LNCAP (cell line): Measurements from ENCODE around the gene FCHSD1.
A peak's percentile ranks its signal among the peaks of the same experiment; 100 is the strongest.

Experiments used
- CTCF ChIP-seq: fragments of 450-650 bp; IDR thresholded peaks from 2 replicates; pipeline ENCODE4 v1.5.1; 2017; ENCODE audit warnings: mild to moderate bottlenecking

The FCHSD1 gene

GRCh38 chr5:141691867-141692532, 40.8 kb upstream of the FCHSD1 start:
- peak; percentile 90 for TF ChIP-seq CTCF

GRCh38 chr5:141691286-141691866, 40.2 kb upstream of the FCHSD1 start:
- TF ChIP-seq CTCF = no peak

- no peak for TF ChIP-seq CTCF
Observed at GRCh38 chr5:141686648-141687416, 35.6 kb upstream of the FCHSD1 start.

- no peak for TF ChIP-seq CTCF
Observed at GRCh38 chr5:141685591-141685990, 34.4 kb upstream of the FCHSD1 start.

- no peak for TF ChIP-seq CTCF
Observed at GRCh38 chr5:141683596-141684141, 32.5 kb upstream of the FCHSD1 start.

GRCh38 chr5:141681695-141682641, 30.8 kb upstream of the FCHSD1 start, which contains the start of gene ARAP3:
ARAP3 (minus strand) TSS chr5:141682230; CDS start chr5:141680486, 1,744 bp downstream.
- no peak for TF ChIP-seq CTCF

- no peak for TF ChIP-seq CTCF
Observed at GRCh38 chr5:141681295-141681694, 30.1 kb upstream of the FCHSD1 start.
